Activated T-helper 17 cell treated with anti-CD3 and anti-CD28 coated beads, Interleukin-2, amount 50 U/mL, for 72 hours (primary cell): Measurements from ENCODE around the gene CNTNAP4. TPM values are rescaled to one million over a fixed set of nuclear protein-coding genes. Genes with fewer than 3 reads are reported as not detected.

ENCODE experiments used
- ATAC-seq: fragments of 150-1000 bp; cut with Tn5 transposase; replicated peaks from 2 replicates; pipeline ENCODE4 v1.10.0; 2021; ENCODE audit warnings: mild to moderate bottlenecking, moderate library complexity
- H3K27ac Mint-ChIP-seq: one replicate; pipeline ENCODE4 v1.8.0; 2022; ENCODE audit warnings: mixed read lengths
- H3K27me3 Mint-ChIP-seq: one replicate; pipeline ENCODE4 v1.8.0; 2022; ENCODE audit warnings: mixed read lengths
- H3K36me3 Mint-ChIP-seq: one replicate; pipeline ENCODE4 v1.8.0; 2022; ENCODE audit warnings: low read depth, mild to moderate bottlenecking, mixed read lengths
- H3K4me1 Mint-ChIP-seq: one replicate; pipeline ENCODE4 v1.8.0; 2022; ENCODE audit warnings: mixed read lengths
- H3K4me3 Mint-ChIP-seq: one replicate; pipeline ENCODE4 v1.8.0; 2022; ENCODE audit warnings: mild to moderate bottlenecking, mixed read lengths
- H3K9me3 Mint-ChIP-seq: one replicate; pipeline ENCODE4 v1.8.0; 2022; ENCODE audit warnings: mixed read lengths
- total RNA-seq, 2 donors: library from RNA; stranded (reverse); gene quantifications; one replicate each; pipeline ENCODE4 v1.2.3, GENCODE V29; 2022

The CNTNAP4 gene
- total RNA-seq, 2 donors from 2014 or later, result not detected

DNA sequence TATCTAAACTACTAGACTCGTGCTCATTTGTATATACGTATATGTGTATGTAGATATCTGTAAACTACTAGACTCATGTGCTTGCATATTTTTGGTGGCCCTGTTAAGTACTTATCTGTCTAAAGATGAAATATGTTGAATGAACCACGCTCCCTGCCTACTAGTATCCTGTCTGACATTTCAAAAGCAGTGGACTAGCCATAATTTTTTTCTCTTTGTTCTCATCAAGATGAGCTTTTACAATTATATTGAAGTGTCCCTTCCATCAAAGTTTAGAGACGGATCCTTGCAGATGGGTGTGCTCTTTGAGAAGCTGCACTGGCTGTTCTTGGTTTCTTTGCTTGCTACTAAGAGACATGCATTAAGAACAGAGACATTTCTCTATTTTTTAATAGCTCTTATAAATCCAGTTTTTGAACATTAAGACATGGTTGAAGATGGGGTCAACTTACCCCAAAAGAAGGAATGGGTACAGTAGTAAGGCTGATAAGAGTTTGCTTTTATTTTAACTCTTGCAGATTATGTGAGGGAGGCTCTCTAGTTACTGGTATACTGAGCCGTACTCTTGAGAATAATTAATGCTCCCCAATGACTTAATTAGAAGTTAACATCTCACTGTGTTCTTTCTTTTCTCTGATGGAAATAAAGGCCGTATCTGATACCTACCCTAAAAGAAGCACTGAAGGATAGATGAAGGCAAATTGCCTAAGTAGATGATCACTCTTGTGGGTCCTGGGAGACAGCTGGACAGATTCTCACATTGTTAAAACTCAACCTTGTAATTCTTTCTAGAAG is 3.4 kb downstream of the CNTNAP4 start:
- no peak for ATAC-seq

GRCh38 chr16:76287466-76287865 is 10.3 kb downstream of the CNTNAP4 start:
- Mint-ChIP-seq H3K9me3 (peaks cover 17% of the 10 kb centered on the region), H3K36me3 (no peaks in the 10 kb centered on the region), H3K4me3 (no peak overlapping the region), H3K4me1 (no peaks in the 10 kb centered on the region), H3K27ac (no peak overlapping the region), H3K27me3 (no peaks in the 10 kb centered on the region)
- ATAC-seq, result no peak

More for the DNA sequence above, 3.4 kb downstream of the CNTNAP4 start:
- Mint-ChIP-seq H3K27me3 (no peaks in the 10 kb centered on the region), H3K4me1 (no peaks in the 10 kb centered on the region), H3K9me3 (no peaks in the 10 kb centered on the region), H3K4me3 (no peak overlapping the region), H3K27ac (no peak overlapping the region), H3K36me3 (no peaks in the 10 kb centered on the region)

DNA sequence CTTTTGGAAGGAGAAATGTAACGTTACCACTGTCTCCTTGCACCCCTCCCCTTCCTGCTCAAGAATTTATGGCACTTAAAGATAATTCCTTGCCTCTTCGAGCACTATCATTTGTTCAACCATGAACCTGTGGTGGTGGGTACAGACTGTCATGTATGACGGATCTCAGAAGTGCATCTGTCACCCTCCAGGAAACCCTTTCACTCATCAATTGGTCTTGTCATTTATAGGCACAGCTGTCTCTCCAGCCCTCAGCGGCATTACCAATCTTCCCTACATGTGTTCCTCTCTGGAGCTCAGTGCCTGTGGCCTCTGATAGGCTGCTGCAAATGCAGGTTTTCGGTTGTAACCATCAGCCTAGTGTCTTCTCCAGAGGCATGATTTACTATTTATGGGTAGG is 15.0 kb downstream of the CNTNAP4 start:
- no peaks in the 10 kb centered on the region for H3K36me3 Mint-ChIP-seq
- no peak for ATAC-seq
- H3K27me3 Mint-ChIP-seq, result no peaks in the 10 kb centered on the region
- no peak overlapping the region for H3K27ac Mint-ChIP-seq
- H3K4me1 Mint-ChIP-seq, result no peaks in the 10 kb centered on the region
- no peak overlapping the region for H3K4me3 Mint-ChIP-seq
- H3K9me3 Mint-ChIP-seq, result peaks cover 21% of the 10 kb centered on the region

GRCh38 chr16:76293980-76294379 is 16.8 kb downstream of the CNTNAP4 start:
- Mint-ChIP-seq H3K4me3 (no peak overlapping the region), H3K27ac (no peak overlapping the region), H3K27me3 (no peaks in the 10 kb centered on the region), H3K36me3 (no peaks in the 10 kb centered on the region), H3K4me1 (no peaks in the 10 kb centered on the region), H3K9me3 (peaks cover 12% of the 10 kb centered on the region)
- no peak for ATAC-seq

DNA sequence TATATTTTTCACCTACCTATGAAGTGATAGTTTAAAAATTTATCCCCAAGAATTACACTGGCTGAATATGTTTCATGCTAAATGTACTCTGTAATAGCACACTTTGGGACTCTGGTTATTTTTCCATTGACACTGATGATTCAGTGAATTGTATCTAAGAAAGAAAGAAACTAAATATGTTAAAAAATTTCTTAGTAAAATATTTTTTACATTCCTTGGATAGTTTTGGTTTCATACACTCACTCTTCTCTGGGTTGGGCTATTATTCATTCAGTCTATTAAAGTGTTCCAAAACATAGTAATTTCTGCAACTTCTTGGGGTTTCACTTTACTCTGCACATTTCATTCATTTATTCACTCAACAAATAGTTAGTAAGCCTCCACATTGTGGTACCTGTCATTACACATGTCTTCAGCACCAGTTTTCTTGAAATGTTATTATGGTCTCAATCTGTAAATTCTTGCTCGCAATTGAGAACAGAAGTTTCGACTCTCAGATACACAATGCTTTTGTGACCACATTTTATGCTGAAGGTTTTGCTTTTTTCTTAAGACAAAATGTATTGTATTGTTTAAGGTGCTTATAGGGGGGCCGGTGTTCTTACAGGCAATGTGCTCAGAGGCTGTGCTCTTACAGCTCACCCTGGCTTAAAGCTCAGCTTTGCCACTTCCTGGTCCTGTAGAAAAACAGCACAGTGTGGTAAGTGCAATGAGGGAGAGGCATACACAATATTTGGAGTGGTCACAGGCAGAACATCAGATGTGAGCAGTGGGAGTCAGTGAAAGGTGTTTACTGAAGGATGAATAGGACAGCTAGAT is 17.4 kb downstream of the CNTNAP4 start:
- Mint-ChIP-seq H3K27ac (no peak overlapping the region), H3K36me3 (no peaks in the 10 kb centered on the region), H3K4me1 (no peaks in the 10 kb centered on the region), H3K9me3 (peaks cover 12% of the 10 kb centered on the region), H3K4me3 (no peak overlapping the region), H3K27me3 (no peaks in the 10 kb centered on the region)
- no peak for ATAC-seq

DNA sequence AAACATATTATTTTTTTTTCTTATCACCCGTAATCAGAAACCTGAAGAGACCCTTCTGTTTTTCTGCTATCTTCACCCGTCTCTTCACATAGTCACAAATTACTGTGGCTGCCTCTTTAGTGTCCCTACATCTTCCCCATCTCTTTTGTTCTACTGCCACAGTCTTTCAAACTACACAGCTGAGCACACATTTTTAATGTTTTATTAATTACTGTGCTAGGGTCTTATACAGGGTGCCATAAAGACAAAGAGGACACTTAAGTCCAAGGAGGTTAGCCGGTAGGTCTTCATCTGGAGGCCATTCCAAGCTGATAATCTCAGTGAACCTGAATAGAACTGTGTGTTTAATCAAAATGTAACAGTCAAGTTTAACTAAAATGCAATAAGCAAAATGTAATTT is 20.7 kb downstream of the CNTNAP4 start:
- Mint-ChIP-seq H3K27ac (no peak overlapping the region), H3K4me3 (no peak overlapping the region), H3K36me3 (no peaks in the 10 kb centered on the region), H3K4me1 (no peaks in the 10 kb centered on the region), H3K9me3 (peaks cover 9% of the 10 kb centered on the region), H3K27me3 (no peaks in the 10 kb centered on the region)
- ATAC-seq, result no peak

DNA sequence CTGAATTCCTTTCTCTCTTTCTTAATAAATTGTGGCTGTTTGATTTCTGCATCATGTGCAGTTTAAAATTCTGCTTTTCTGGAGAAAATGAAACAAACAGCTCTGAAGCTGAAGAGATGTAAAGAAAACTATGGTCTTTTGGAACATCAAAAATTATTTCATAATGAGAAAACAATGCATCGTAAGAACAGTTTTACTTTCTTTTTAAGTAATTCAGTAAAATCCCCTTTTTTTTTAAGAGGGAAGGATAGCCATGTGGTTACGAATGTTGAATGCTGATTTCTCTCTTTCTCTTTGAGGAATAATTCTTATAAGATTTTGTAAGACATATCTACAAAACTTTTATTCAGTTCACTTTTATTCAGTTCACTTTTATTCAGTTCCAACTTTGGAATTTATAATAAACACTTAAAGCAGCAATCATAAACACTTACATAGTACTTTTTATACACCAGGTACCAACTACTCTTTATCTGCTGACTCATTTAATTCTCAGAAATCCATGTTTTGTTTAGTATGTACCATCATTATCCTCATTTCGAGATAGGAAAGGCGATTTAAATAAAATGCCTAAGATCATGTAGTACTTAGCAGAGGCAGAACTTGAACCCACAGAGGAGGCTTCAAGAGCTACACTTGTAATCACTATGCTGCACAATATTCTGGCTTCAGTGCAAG is 26.6 kb downstream of the CNTNAP4 start:
- Mint-ChIP-seq H3K4me1 (no peaks in the 10 kb centered on the region), H3K27ac (no peak overlapping the region), H3K36me3 (no peaks in the 10 kb centered on the region), H3K27me3 (no peaks in the 10 kb centered on the region), H3K4me3 (no peak overlapping the region), H3K9me3 (peaks cover 4% of the 10 kb centered on the region)
- ATAC-seq, result no peak

GRCh38 chr16:76309639-76310335 is 32.6 kb downstream of the CNTNAP4 start:
- no peak for ATAC-seq
- no peak overlapping the region for H3K27ac Mint-ChIP-seq
- no peaks in the 10 kb centered on the region for H3K9me3 Mint-ChIP-seq
- H3K4me3 Mint-ChIP-seq, result no peak overlapping the region
- no peaks in the 10 kb centered on the region for H3K27me3 Mint-ChIP-seq
- H3K36me3 Mint-ChIP-seq, result no peaks in the 10 kb centered on the region
- H3K4me1 Mint-ChIP-seq, result no peaks in the 10 kb centered on the region

GRCh38 chr16:76311260-76311659 is 34.1 kb downstream of the CNTNAP4 start:
- no peak overlapping the region for H3K4me3 Mint-ChIP-seq
- no peaks in the 10 kb centered on the region for H3K4me1 Mint-ChIP-seq
- no peaks in the 10 kb centered on the region for H3K9me3 Mint-ChIP-seq
- H3K27me3 Mint-ChIP-seq, result no peaks in the 10 kb centered on the region
- H3K36me3 Mint-ChIP-seq, result no peaks in the 10 kb centered on the region
- H3K27ac Mint-ChIP-seq, result no peak overlapping the region
- ATAC-seq, result no peak

GRCh38 chr16:76318565-76318964 is 41.4 kb downstream of the CNTNAP4 start:
- H3K9me3 Mint-ChIP-seq, result peaks cover 6% of the 10 kb centered on the region

DNA sequence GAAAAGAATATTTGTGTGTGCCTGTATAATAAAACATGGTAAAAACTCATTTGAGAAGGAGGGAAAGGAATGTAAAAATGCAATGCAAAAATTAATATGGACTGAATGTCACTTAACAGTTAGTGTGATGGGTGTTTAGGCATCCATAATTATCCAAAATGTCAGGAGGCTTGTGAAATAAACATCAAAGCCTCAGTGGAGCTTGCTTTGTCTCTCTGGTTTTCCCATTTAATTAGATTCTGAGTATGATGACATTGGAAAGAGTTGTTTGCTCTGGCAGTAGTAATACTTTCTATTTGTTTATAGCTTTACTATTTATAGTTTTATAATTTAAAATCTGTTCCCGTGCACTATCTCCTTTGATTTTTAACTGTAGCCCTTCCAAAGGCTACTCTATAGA is 51.9 kb downstream of the CNTNAP4 start:
- no peak for ATAC-seq
- H3K4me3 Mint-ChIP-seq, result no peak overlapping the region
- H3K9me3 Mint-ChIP-seq, result no peaks in the 10 kb centered on the region
- H3K36me3 Mint-ChIP-seq, result no peaks in the 10 kb centered on the region
- no peaks in the 10 kb centered on the region for H3K27me3 Mint-ChIP-seq
- H3K27ac Mint-ChIP-seq, result no peak overlapping the region
- H3K4me1 Mint-ChIP-seq, result no peaks in the 10 kb centered on the region

More at GRCh38 chr16:76318565-76318964, 41.4 kb downstream of the CNTNAP4 start:
- ATAC-seq, result no peak
- Mint-ChIP-seq H3K4me3 (no peak overlapping the region), H3K36me3 (no peaks in the 10 kb centered on the region), H3K27ac (no peak overlapping the region), H3K4me1 (no peaks in the 10 kb centered on the region), H3K27me3 (no peaks in the 10 kb centered on the region)

GRCh38 chr16:76335180-76335974 is 58.2 kb downstream of the CNTNAP4 start:
- no peak overlapping the region for H3K27ac Mint-ChIP-seq
- no peaks in the 10 kb centered on the region for H3K4me1 Mint-ChIP-seq
- ATAC-seq, result no peak
- H3K36me3 Mint-ChIP-seq, result no peaks in the 10 kb centered on the region
- no peak overlapping the region for H3K4me3 Mint-ChIP-seq
- no peaks in the 10 kb centered on the region for H3K27me3 Mint-ChIP-seq
- peaks cover 15% of the 10 kb centered on the region for H3K9me3 Mint-ChIP-seq

- no peak overlapping the region for H3K27ac Mint-ChIP-seq
- peaks cover 18% of the 10 kb centered on the region for H3K9me3 Mint-ChIP-seq
- no peaks in the 10 kb centered on the region for H3K36me3 Mint-ChIP-seq
- H3K4me3 Mint-ChIP-seq, result no peak overlapping the region
- no peaks in the 10 kb centered on the region for H3K4me1 Mint-ChIP-seq
- no peaks in the 10 kb centered on the region for H3K27me3 Mint-ChIP-seq
- no peak for ATAC-seq
Observed at GRCh38 chr16:76336112-76336511, 58.9 kb downstream of the CNTNAP4 start.
